ENCODE results near the gene RWDD4.

Gene RWDD4

DNA sequence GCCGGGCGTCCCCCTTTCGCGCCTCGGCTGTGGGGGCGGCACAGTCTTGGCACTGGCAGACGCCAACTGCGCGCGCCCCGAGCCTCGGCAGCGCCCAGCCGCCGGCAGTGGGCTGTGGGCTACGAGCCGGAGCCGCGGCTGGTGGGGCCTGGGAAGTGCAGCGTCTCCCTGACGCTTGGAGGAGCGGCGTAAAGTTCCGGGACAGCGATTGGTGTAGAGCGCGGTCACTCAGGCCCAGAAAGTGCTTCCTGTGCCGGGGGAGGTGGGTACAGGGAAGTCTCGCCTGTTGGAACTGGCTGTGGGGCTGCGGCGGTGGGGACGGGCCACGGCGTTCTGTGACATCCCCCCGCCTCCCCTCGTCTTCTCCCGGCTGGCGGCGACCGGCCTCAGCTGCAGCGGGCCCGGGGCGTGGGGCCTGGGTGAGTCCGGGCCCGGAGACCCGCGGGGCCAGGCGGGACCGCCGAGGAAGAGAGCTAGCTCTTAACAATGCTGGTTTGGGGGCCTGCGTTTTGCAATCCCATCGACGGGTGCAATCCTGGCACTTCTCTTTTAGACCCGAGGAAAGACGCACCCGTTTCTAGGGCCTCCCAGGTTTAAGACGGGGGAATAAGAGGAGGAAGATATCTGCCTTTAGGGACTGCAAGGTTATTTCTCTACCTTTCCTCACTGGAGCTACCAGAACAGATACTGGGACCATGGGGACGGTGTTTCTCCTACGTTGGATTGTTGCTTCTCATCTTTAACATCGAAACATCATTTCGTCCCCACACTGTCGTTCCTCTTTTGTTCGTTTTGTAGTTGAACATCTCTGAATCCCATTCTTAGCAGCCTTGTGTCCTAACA is at the start of gene RWDD4, which contains the start of gene TRAPPC11:
Gene RWDD4 (minus strand): TSS at position 157 of the 843 bp plus-strand sequence. CDS start 233 bp downstream, outside the sequence.
Gene TRAPPC11 (plus strand): TSS at position 265 of the 843 bp plus-strand sequence. CDS start 4,575 bp downstream, outside the sequence.
- Mint-ChIP-seq H3K9me3 (no peaks in the 10 kb centered on the region), H3K27me3 (no peaks in the 10 kb centered on the region)

DNA sequence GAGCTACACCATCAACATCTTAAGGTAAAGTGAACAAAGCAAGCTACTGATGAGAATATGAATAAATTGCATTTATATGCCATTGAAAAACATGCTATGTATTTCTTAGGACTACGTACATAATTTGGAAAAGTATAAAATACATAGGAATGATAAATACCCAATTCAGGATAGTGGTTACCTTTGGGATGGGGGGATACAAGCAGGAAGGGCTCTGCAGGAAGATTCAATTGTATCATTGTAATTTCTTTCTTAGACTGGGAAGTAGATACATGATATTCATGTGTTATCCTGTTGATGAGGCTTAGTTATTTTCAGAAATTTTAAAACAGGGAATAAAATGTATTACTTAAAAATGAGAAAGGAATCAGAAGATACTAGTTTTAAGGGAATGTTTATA is 43.5 kb upstream of the RWDD4 start:
- Mint-ChIP-seq H3K27ac (no peak overlapping the region), H3K27me3 (no peaks in the 10 kb centered on the region), H3K9me3 (no peaks in the 10 kb centered on the region), H3K4me1 (no peaks in the 10 kb centered on the region), H3K36me3 (peaks cover 65% of the 10 kb centered on the region), H3K4me3 (no peak overlapping the region)
- no peak for ATAC-seq

More for the DNA sequence above, at the start of gene RWDD4, which contains the start of gene TRAPPC11:
- peak within 1 kb of the TSS; percentile 95 for H3K4me3 Mint-ChIP-seq
- peaks cover 6% of the 10 kb centered on the region for H3K36me3 Mint-ChIP-seq
- peak within 1 kb of the TSS; percentile 90 for H3K27ac Mint-ChIP-seq
- ATAC-seq: peak; percentile 100
- peaks cover 28% of the 10 kb centered on the region for H3K4me1 Mint-ChIP-seq

DNA sequence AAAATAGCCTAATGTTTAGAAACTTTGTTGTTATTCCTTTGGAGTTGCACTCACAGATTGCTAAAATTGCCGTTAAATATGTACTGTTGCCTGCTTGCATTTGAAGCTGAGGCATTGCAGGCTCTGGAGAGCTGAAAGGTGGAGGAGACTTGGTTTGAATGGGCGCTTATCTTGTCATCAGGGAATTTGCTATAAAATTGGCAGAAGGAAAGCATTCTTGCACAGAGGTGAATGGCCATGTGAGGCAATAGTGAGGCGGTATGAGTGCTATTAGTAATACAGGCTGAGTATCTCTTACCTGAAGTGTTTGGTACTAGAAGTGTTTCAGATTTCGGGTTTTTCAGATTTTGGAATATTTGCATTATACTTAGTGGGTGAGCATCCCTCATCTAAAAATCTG is 41.4 kb upstream of the RWDD4 start:
- ATAC-seq: no peak
- no peak overlapping the region for H3K27ac Mint-ChIP-seq
- H3K9me3 Mint-ChIP-seq: no peaks in the 10 kb centered on the region
- no peaks in the 10 kb centered on the region for H3K4me1 Mint-ChIP-seq
- H3K36me3 Mint-ChIP-seq: peaks cover 55% of the 10 kb centered on the region
- H3K27me3 Mint-ChIP-seq: no peaks in the 10 kb centered on the region
- H3K4me3 Mint-ChIP-seq: no peak overlapping the region

DNA sequence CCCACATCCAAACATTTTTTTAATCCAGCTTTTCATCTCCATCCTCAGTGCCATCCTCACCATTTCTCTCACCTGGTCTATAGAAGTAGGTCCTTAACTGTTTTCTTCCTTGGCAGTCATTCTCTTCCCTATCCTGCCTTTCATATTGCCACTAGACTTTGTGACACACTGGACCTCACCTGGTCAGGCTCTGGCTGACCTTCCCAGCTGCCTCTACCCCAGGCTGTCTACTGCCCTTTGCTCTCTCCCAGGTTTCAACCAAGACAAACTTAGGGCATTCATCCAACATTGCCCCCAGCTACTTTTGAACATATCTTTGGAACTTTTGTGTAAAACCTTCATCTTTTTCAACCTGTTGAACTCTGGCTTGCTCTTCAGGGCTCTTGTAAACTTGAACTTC is 39.9 kb upstream of the RWDD4 start:
- Mint-ChIP-seq H3K27ac (no peak overlapping the region), H3K36me3 (peaks cover 58% of the 10 kb centered on the region), H3K27me3 (no peaks in the 10 kb centered on the region), H3K4me3 (no peak overlapping the region), H3K4me1 (no peaks in the 10 kb centered on the region), H3K9me3 (no peaks in the 10 kb centered on the region)
- ATAC-seq: no peak

DNA sequence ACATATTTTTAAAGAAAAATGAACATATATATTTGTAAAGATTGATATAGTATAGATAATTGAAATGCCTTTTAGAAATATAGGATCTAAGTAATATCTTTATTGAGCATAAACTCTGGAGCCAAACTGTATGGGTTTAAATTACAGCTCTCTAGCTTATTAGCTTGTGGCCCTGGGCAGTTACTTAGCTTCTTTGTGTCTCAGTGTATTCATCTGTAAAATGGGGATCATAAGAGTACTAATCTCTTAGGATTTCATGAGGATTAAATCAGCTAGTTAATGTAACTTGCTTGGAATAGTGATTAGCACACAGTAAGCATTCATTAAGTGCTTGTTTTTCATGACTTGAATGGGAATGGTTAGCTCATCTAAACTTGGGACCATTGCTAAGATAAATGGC is 32.9 kb upstream of the RWDD4 start:
- H3K4me1 Mint-ChIP-seq: no peaks in the 10 kb centered on the region
- no peak for ATAC-seq
- no peak overlapping the region for H3K4me3 Mint-ChIP-seq
- H3K27me3 Mint-ChIP-seq: no peaks in the 10 kb centered on the region
- H3K9me3 Mint-ChIP-seq: no peaks in the 10 kb centered on the region
- peaks cover 63% of the 10 kb centered on the region for H3K36me3 Mint-ChIP-seq
- H3K27ac Mint-ChIP-seq: no peak overlapping the region

DNA sequence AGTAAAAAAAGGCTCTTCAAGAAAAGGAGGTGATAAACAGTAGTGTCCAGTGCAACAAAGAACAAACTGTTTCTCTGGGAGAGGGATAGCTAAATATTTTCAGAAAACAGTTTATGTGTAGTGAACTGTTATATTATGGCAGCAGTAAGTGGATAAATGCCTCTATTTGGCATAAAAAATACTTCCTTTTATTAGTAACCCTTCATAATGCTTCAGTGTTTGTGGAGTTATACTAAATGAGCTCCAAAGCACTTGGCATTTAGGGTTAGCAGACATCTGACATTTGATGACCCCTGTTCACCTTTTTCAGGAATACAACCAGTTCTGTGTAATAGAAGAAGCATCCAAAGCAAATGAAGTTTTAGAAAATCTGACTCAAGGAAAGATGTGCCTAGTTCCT is 32.0 kb upstream of the RWDD4 start:
- H3K36me3 Mint-ChIP-seq: peaks cover 72% of the 10 kb centered on the region

DNA sequence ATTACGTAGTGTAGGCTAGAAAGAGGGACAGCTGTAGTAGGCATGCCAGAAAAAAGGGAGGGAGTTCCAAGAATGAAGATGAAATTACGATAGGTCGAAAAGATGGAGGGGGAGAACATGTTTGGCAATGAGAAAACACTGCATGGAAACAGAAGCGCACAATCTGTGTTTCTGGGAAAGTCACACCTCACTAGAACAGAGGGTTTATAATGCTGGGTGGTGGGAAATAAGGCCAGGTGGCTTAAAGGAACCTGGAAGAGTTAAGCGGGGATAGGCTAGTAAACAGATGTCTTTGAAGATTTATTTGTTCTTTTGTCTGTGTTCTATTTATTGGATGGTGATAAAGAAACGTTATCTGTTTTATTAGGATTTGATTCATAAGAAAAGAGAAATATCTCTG is 29.2 kb upstream of the RWDD4 start:
- no peaks in the 10 kb centered on the region for H3K4me1 Mint-ChIP-seq
- no peak overlapping the region for H3K27ac Mint-ChIP-seq
- no peaks in the 10 kb centered on the region for H3K27me3 Mint-ChIP-seq
- H3K4me3 Mint-ChIP-seq: no peak overlapping the region
- no peak for ATAC-seq
- H3K36me3 Mint-ChIP-seq: peaks cover 77% of the 10 kb centered on the region
- no peaks in the 10 kb centered on the region for H3K9me3 Mint-ChIP-seq

More for the DNA sequence above, 32.0 kb upstream of the RWDD4 start:
- no peak overlapping the region for H3K4me3 Mint-ChIP-seq
- no peaks in the 10 kb centered on the region for H3K27me3 Mint-ChIP-seq
- no peaks in the 10 kb centered on the region for H3K4me1 Mint-ChIP-seq
- no peak for ATAC-seq
- H3K27ac Mint-ChIP-seq: no peak overlapping the region
- H3K9me3 Mint-ChIP-seq: no peaks in the 10 kb centered on the region

DNA sequence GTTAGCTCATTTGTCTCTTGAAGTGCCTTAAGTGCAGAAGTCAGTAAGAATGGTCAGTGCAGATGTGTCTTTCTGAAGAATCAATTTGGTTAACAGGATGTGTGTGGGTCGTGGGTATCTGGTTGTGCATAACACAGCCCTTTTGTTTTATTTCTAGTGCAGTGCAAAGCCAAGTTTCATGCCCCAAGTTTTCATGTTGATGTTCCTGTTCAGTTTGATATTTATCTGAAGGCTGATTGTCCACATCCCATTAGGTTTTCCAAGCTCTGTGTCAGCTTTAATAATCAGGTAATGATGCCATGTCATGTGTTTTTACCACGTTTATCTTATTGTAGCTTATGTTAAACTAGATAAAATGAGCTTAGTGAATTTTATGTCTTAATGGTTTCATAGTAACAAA is 27.5 kb upstream of the RWDD4 start:
- ATAC-seq: no peak
- H3K27ac Mint-ChIP-seq: no peak overlapping the region
- no peaks in the 10 kb centered on the region for H3K27me3 Mint-ChIP-seq
- peaks cover 69% of the 10 kb centered on the region for H3K36me3 Mint-ChIP-seq
- no peaks in the 10 kb centered on the region for H3K9me3 Mint-ChIP-seq
- H3K4me3 Mint-ChIP-seq: no peak overlapping the region
- H3K4me1 Mint-ChIP-seq: no peaks in the 10 kb centered on the region

DNA sequence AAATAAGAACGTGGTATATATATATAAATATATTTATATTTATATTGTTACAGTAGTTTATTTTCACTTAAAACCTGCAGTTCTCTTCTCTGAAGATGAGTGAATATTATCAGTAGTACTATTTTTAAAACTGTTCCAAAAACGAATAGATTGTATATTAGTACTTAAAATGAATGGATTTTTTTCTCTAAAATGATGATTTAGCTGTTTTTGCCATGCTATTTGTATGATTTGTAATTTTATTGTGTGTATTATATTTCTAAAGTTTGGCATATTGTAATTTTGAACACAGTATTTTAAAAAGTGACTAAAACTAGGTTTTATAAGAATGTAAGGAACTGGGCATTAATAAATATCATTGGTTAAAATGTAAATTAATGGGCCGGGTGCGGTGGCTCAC is 22.1 kb upstream of the RWDD4 start:
- no peak for ATAC-seq
- Mint-ChIP-seq H3K27ac (no peak overlapping the region), H3K36me3 (peaks cover 51% of the 10 kb centered on the region)

DNA sequence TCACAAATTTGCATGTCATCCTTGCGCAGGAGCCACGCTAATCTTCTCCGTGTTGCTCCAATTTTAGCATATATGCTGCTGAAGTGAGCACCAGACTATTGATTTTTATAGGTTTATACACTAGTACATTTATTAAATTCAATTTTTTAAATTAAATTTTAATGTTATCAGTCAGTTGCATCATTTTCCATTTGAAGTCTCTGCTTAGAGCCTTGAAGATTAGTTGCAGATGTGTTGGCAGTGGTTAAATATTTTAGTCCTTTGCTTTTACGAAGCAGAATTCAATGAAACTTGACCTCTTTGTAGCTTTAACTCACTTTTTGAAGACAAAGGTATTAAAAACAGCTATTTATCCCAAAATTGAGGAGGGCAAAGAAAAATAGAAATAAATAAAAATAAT is 16.6 kb upstream of the RWDD4 start:
- no peak for ATAC-seq
- no peaks in the 10 kb centered on the region for H3K9me3 Mint-ChIP-seq
- no peaks in the 10 kb centered on the region for H3K27me3 Mint-ChIP-seq
- H3K36me3 Mint-ChIP-seq: peaks cover 43% of the 10 kb centered on the region
- no peak overlapping the region for H3K27ac Mint-ChIP-seq
- no peaks in the 10 kb centered on the region for H3K4me1 Mint-ChIP-seq
- H3K4me3 Mint-ChIP-seq: no peak overlapping the region

More for the DNA sequence above, 22.1 kb upstream of the RWDD4 start:
- H3K9me3 Mint-ChIP-seq: no peaks in the 10 kb centered on the region
- H3K4me3 Mint-ChIP-seq: no peak overlapping the region
- no peaks in the 10 kb centered on the region for H3K4me1 Mint-ChIP-seq
- H3K27me3 Mint-ChIP-seq: no peaks in the 10 kb centered on the region

DNA sequence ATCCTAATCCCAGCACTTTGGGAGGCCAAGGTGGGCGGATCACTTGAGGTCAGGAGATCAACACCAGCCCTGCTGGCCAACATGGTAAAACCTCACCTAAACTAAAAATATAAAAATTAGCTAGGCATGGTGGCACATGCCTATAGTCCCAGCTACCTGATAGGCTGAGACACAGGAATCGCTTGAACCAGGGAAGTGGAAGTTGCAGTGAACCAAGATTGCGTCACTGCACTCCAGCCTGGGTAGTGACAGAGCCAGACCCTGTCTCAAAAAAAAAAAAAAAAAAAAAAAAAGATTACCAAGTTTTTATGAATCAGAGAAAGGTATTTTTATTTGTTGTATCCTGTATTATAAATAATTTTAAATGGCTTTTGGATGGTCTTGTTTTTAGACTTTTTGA is 15.2 kb upstream of the RWDD4 start:
- H3K4me3 Mint-ChIP-seq: no peak overlapping the region
- H3K27me3 Mint-ChIP-seq: no peaks in the 10 kb centered on the region
- H3K4me1 Mint-ChIP-seq: no peaks in the 10 kb centered on the region
- no peak overlapping the region for H3K27ac Mint-ChIP-seq
- ATAC-seq: no peak
- no peaks in the 10 kb centered on the region for H3K9me3 Mint-ChIP-seq
- H3K36me3 Mint-ChIP-seq: peaks cover 43% of the 10 kb centered on the region

DNA sequence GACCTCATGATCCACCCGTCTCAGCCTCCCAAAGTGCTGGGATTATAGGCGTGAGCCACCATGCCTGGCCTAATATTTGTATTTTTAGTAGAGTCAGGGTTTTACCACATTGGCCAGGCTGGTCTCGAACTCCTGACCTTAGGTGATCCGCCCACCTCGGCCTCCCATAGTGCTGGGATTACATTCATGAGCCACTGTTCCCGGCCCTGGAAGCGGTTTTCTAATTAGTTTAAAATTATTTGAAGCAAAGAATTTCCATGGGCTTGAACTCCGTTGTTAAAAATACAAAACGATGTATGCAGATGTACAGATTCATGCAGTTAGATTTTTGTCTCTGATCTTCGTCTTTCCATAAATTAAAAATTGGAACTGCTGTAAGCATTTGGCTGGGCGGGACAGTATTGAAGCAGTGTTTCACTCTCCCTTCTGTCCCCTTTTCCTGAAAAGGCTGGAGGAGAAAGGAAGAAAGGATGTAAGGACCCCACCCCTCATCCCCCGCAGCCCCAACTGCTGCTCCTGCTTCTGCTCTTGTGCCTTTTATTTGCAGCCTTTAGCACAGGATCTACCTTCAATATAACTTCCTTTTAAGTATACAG is 12.1 kb upstream of the RWDD4 start:
- Mint-ChIP-seq H3K27me3 (no peaks in the 10 kb centered on the region), H3K27ac (no peak overlapping the region), H3K36me3 (peaks cover 32% of the 10 kb centered on the region), H3K4me1 (no peaks in the 10 kb centered on the region), H3K4me3 (no peak overlapping the region), H3K9me3 (no peaks in the 10 kb centered on the region)
- ATAC-seq: no peak

DNA sequence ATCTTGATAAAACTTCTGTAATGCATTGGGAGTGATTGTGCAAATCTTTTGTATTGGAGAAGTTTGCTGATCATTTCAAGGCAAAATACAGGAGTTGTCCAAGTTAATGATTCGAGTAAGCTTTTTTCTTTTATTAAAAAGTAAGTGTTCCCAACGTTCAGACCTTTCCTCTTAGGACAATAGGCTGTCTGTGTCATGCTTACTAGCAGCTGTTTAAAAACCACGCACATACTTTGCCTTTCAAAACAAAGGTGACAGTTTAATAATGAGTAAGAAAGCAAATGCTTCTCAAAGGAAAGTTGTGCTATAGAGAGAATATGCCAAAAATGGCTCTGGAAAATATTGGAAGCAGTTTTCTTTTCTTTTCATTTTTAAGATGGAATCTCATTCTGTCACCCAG is 11.3 kb upstream of the RWDD4 start:
- ATAC-seq: no peak
- H3K27me3 Mint-ChIP-seq: no peaks in the 10 kb centered on the region
- H3K27ac Mint-ChIP-seq: no peak overlapping the region
- no peaks in the 10 kb centered on the region for H3K9me3 Mint-ChIP-seq
- no peak overlapping the region for H3K4me3 Mint-ChIP-seq
- peaks cover 37% of the 10 kb centered on the region for H3K36me3 Mint-ChIP-seq
- H3K4me1 Mint-ChIP-seq: no peaks in the 10 kb centered on the region

DNA sequence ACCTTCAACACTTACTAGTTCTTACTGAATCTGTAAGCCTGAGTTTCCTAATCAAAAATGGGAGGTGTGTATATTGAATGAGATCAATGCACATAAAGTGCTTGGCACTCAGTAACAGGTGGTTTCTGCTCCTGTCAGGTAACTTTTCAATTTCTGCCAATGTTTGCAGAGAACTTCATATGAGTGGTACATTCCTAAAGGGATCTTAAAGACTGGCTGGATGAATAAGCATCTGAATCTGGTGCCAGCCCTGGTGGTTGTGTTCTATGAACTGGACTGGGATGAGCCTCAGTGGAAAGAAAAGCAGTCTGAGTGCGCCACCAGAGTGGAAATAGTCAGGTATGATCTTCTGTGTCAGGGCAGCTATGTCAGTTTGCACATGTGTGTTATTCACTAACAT is 7.1 kb upstream of the RWDD4 start:
- H3K9me3 Mint-ChIP-seq: no peaks in the 10 kb centered on the region
- H3K4me1 Mint-ChIP-seq: peaks cover under 1% of the 10 kb centered on the region
- H3K36me3 Mint-ChIP-seq: peaks cover 24% of the 10 kb centered on the region
- no peak overlapping the region for H3K27ac Mint-ChIP-seq
- no peaks in the 10 kb centered on the region for H3K27me3 Mint-ChIP-seq
- no peak overlapping the region for H3K4me3 Mint-ChIP-seq
- no peak for ATAC-seq

DNA sequence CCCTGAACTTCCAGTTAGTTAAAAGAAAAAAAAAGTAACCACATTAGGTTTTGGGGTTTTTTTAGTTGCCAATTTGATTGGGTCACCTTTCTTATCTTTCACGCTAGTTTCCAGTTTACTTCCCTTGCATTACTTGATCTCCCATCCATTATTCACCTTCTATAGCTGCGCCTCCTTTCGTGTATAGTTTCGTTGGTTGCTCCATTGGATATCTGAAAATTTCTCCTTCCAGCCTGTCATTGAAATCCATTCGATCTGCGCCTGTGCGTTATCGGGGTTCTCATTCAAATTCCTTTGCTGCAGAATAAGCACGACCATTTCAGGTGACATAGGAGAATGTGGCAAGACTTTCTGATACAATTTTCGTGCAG is 872 bp upstream of the RWDD4 start:
- ATAC-seq: no peak
- Mint-ChIP-seq H3K27me3 (no peaks in the 10 kb centered on the region), H3K27ac (peak overlapping the region; percentile 90), H3K9me3 (no peaks in the 10 kb centered on the region), H3K4me1 (peaks cover 28% of the 10 kb centered on the region), H3K4me3 (peak overlapping the region; percentile 95), H3K36me3 (no peaks in the 10 kb centered on the region)

All from stimulated activated memory B cell treated with anti-CD40 and anti-IgM and Interleukin-4, amounts not matched to agents 10 μg/mL and 1 μg/mL and 100 μg/mL, for 72 hours (primary cell).